ENCODE data around the gene CEP41. TPM values are rescaled to one million over a fixed set of nuclear protein-coding genes. Genes with fewer than 3 reads are reported as not detected.

The CEP41 gene
- total RNA-seq, 4 donors from 2014 or later, result 3.1 to 10.7 (median 7.9) TPM

DNA sequence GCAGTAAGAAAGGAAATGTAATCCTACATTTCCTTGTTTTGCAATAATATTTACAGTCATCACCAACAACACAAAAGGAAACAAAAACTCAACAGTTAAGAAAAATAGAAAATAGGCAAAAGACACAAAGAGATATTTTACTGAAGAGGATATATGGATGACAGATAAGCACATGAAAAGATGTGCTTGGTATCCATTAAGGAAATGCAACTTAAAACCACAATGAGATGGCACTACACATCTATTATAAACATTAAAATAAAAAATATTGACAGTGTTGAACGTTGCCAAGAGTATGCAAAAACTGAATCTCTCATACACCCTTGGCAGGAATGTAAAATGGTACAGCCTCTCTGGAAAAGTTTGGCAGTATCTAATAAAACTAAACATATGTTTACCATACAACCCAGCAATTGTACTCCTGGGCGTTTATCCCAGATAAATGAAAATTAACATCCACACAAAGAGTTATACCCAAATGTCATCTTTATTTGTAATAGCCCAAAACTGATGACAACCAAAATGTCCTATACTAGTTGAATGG, 5.4 kb downstream of the CEP41 start:
- intact Hi-C loops (cut with DNase I), result no loop called here
- no peaks in the 10 kb centered on the region for H3K36me3 ChIP-seq
- H3K4me1 ChIP-seq, result peaks cover 0 to 4% of the 10 kb centered on the region in 2 donors
- H3K4me3 ChIP-seq (replicated peaks in 1 of 3), result no peak overlapping the region
- TF ChIP-seq POLR2A (IDR thresholded peaks at IDR 0.05), result no peak
- TF ChIP-seq, protein P1, sequence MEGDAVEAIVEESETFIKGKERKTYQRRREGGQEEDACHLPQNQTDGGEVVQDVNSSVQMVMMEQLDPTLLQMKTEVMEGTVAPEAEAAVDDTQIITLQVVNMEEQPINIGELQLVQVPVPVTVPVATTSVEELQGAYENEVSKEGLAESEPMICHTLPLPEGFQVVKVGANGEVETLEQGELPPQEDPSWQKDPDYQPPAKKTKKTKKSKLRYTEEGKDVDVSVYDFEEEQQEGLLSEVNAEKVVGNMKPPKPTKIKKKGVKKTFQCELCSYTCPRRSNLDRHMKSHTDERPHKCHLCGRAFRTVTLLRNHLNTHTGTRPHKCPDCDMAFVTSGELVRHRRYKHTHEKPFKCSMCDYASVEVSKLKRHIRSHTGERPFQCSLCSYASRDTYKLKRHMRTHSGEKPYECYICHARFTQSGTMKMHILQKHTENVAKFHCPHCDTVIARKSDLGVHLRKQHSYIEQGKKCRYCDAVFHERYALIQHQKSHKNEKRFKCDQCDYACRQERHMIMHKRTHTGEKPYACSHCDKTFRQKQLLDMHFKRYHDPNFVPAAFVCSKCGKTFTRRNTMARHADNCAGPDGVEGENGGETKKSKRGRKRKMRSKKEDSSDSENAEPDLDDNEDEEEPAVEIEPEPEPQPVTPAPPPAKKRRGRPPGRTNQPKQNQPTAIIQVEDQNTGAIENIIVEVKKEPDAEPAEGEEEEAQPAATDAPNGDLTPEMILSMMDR (IDR thresholded peaks at IDR 0.05), result no peak
- no peak for DNase-seq
- H3K9me3 ChIP-seq, result no peaks in the 10 kb centered on the region
- H3K27ac ChIP-seq, result no peak overlapping the region
- no peaks in the 10 kb centered on the region for H3K27me3 ChIP-seq
- 77 to 82% methylated on average over 2 of the region's 2 CpGs for WGBS, 2 donors

DNA sequence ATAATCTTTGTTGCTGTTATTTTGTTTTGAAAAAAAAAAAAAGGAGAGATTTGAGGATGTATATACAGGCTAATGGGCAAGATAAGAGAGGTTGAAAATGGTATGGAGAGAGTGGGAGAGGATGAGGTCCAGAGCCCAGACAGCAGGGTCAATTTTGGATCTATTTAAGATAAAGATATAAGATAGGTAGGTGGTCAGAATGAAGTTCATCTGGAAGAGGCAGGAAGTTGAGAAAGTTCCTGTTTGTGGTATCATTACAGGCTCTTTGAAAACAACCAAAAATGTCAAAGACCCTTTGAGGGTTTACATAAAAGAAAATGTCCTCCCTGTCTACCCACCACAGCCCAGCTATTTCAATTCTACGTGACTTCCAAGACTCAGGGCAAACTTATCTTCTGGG, 7.5 kb downstream of the CEP41 start:
- Histone ChIP-seq H3K9me3 (no peaks in the 10 kb centered on the region), H3K27me3 (no peaks in the 10 kb centered on the region), H3K36me3 (no peaks in the 10 kb centered on the region), H3K4me1 (no peaks in the 10 kb centered on the region), H3K4me3 (replicated peaks in 1 of 3) (no peak overlapping the region), H3K27ac (no peak overlapping the region)
- no peak for TF ChIP-seq POLR2A (IDR thresholded peaks at IDR 0.05)
- TF ChIP-seq, protein P1 (IDR thresholded peaks at IDR 0.05), result no peak
- intact Hi-C loops (cut with DNase I), result no loop called here
- WGBS, 2 donors, result 86 to 95% methylated on average over 1 of the region's 1 CpG
- no peak for DNase-seq

DNA sequence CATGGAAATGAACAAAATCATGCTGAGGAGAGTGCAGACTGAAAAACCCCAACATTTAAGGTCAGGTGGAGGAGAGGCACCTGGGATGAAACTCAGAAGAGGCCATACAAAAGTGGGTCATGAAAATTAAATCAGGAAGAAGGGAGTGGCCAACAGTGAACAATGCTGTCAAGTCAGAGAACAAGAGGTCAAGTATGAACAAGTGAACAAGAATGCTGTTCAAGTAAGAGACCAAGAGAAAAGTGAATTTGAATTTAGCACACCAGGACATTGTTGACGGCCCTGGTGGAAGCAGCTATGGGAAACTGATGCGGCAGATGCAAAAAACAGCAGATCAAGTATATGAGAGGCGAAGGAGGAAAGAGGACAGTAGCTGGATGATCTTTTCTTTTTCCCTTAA, 7.9 kb downstream of the CEP41 start:
- H3K4me3 ChIP-seq (replicated peaks in 1 of 3), result no peak overlapping the region
- no peaks in the 10 kb centered on the region for H3K27me3 ChIP-seq
- H3K27ac ChIP-seq, result no peak overlapping the region
- TF ChIP-seq POLR2A (IDR thresholded peaks at IDR 0.05), result no peak
- TF ChIP-seq, protein P1 (IDR thresholded peaks at IDR 0.05), result no peak
- H3K9me3 ChIP-seq, result no peaks in the 10 kb centered on the region
- WGBS, 2 donors, result 86 to 90% methylated on average over 3 of the region's 3 CpGs
- no peaks in the 10 kb centered on the region for H3K4me1 ChIP-seq
- no peaks in the 10 kb centered on the region for H3K36me3 ChIP-seq
- DNase-seq, result no peak
- intact Hi-C loops (cut with DNase I), result no loop called here

DNA sequence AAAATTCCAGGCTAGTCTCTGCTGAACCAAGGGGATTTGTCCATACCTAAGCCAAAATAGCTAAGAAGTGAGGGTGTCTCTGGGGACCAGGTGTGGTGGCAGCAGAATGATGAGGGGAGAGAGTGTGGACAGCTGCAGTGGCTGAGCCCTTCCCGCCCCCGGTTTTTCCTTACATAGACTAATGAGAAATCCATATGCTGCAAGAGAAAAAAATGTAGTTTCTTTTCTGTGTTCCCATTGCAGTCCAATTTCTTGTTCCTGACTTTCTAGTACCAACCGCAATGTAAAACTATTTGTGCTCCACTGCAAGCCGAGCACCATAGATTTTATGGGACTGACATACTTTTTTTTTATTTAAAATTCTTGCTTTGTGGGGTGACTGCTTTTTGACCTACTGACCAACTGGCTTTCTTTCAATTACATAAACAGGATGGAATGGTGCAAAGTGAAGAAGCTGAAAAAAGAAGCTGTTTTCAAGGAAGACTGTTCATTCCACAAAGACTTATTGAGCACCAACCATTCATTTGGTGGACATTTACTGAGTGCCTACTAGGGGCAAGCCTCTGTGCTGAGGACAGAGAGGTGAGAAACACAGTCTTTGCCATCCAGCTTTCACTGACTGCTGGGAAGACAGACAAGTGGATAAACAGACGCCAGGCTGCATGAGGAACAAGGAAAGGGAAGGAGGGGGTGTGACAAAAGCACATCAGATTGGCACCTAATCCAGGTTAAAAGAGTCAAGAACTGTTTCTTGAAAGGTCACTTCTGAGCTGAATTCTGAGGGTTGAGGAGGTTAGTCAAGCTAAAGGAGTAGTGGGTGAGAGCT, 9.8 kb downstream of the CEP41 start:
- intact Hi-C loops (cut with DNase I), result no loop called here
- Histone ChIP-seq H3K9me3 (no peaks in the 10 kb centered on the region), H3K27me3 (no peaks in the 10 kb centered on the region), H3K4me3 (replicated peaks in 1 of 3) (no peak overlapping the region), H3K27ac (no peak overlapping the region), H3K4me1 (no peaks in the 10 kb centered on the region), H3K36me3 (no peaks in the 10 kb centered on the region)
- TF ChIP-seq POLR2A (IDR thresholded peaks at IDR 0.05), result no peak
- TF ChIP-seq, protein P1 (IDR thresholded peaks at IDR 0.05), result no peak
- WGBS, 2 donors, result 64 to 66% methylated on average over 5 of the region's 5 CpGs
- no peak for DNase-seq

DNA sequence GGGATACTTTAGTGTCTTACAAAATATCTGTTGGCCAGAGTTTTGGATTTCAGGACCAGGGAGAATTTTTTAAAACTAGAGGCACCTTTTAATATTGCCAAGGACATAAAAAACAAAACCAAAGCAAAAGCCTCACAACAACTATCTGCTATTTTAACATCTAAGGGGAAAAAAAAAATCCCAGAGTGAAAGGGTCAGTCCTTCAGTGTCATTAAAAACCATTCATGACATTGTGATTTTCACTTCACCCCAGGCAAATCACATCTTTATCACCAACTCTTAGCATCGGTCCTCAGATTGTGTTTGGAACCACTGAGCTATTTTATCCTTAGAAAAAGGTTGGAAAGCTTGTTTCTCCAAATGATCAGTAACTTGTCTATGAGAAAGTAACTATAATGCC, 10.7 kb downstream of the CEP41 start:
- Histone ChIP-seq H3K27me3 (no peaks in the 10 kb centered on the region), H3K36me3 (no peaks in the 10 kb centered on the region), H3K27ac (no peak overlapping the region), H3K9me3 (no peaks in the 10 kb centered on the region), H3K4me1 (no peaks in the 10 kb centered on the region), H3K4me3 (replicated peaks in 1 of 3) (no peak overlapping the region)
- DNase-seq, result no peak
- TF ChIP-seq, protein P1 (IDR thresholded peaks at IDR 0.05), result no peak
- TF ChIP-seq POLR2A (IDR thresholded peaks at IDR 0.05), result no peak
- WGBS, 2 donors, result 58 to 68% methylated on average over 1 of the region's 1 CpG
- intact Hi-C loops (cut with DNase I), result no loop called here
